ENCODE data around the gene RC3H1. TPM values are rescaled to one million over a fixed set of nuclear protein-coding genes. Genes with fewer than 3 reads are reported as not detected.
"Not testable (repeated sequence)": the region's sequence is repeated elsewhere in the genome, so short reads cannot be mapped to it uniquely, and the experiment has no call there.

RC3H1 gene
- total and polyA plus RNA-seq, 5 experiments from 2014 or later: 5.1 to 56.8 (median 7.2) TPM

DNA sequence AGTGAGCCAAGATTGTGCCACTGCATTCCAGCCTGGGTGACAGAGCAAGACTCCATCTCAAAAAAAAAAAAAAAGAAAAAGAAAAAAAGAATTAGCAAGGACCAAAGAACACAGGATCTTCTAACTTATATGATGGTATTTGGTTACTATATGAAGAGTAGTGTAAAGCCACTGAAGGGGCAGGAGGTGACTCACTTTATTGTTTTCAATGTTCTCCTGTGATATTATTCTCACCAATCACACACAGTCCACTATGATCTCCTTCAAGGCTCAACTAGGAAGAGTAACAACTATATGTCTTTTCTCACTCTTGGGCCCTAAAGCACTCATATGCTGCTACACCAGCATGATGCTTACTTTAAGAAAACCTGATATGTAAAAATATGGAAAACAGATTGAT lies 26.7 kb downstream of the RC3H1 start:
- peaks cover 0 to 55% (median 6%) of the 10 kb centered on the region in 3 donors for H3K36me3 Mint-ChIP-seq
- H3K4me1 Mint-ChIP-seq: peaks cover 13 to 48% (median 39%) of the 10 kb centered on the region in 4 donors
- POLR2A ChIA-PET: no interaction called here
- H3K9me3 Mint-ChIP-seq: no peaks in the 10 kb centered on the region
- ATAC-seq: no peak
- DNase-seq: no peak
- peak overlapping the region in 6 of 10 donors; percentile 31 to 77 (median 54) for H3K27ac Mint-ChIP-seq
- no peaks in the 10 kb centered on the region for H3K27me3 Mint-ChIP-seq
- no peak overlapping the region for H3K4me3 Mint-ChIP-seq

- not testable (repeated sequence) for H3K9me3 Mint-ChIP-seq, H3K27me3 Mint-ChIP-seq, DNase-seq, H3K27ac Mint-ChIP-seq, H3K4me3 Mint-ChIP-seq, ATAC-seq
- Mint-ChIP-seq H3K4me1 (peaks cover 10 to 35% (median 28%) of the 10 kb centered on the region in 4 donors), H3K36me3 (peaks cover 0 to 58% (median 6%) of the 10 kb centered on the region in 3 donors)
- POLR2A ChIA-PET: interaction anchor here (0.6 to 0.7 kb wide), 2 partner anchors 19 to 47 kb away, joined by 3 read pairs; no protein-coding TSS in a partner anchor
These were observed 28.2 kb downstream of the RC3H1 start for GRCh38 chr1:173993948-173994347.

DNA sequence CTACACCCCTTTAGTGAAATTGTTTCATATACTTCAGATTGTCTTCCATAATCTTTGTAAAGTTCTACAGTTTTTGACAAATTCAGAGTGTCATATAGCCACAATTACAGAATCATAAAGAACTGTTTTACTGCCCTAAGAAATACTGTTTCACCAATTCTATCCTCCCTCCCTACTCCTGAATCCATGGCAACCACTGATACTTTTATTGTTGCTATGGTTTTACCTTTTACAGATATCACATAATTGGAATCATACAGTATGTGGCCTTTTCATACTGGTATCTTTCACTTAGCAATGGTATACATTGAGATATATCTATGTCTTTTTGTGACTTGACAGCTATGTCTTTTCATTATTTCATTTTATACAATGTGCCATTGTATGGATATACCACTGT lies 34.1 kb downstream of the RC3H1 start:
- ATAC-seq: no peak
- Mint-ChIP-seq H3K36me3 (peaks cover 0 to 66% (median 8%) of the 10 kb centered on the region in 3 donors), H3K4me1 (peaks cover 0 to 16% (median 10%) of the 10 kb centered on the region in 4 donors), H3K4me3 (no peak overlapping the region), H3K27me3 (no peaks in the 10 kb centered on the region), H3K9me3 (no peaks in the 10 kb centered on the region), H3K27ac (peak overlapping the region in 3 of 10 donors; percentile 8 to 12 (median 12))
- no peak for DNase-seq
- POLR2A ChIA-PET: no interaction called here

DNA sequence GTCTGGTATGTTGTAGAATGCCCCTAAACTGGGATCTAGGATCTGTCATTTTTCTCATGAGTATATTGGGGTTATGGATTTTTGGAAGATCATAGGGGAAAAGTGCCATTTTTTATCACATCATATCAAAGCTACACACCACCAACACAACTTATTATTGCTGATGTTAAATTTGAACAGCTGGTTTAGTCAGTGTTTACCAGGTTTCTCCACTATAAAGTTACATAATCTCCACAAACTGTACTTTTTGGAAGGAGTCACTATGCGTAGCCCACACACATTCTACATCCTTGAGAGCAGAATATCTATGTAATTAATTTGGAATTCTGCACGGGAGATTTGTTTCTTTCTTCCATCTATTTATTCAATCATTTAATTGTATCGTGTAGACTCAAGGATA lies 35.2 kb downstream of the RC3H1 start:
- Mint-ChIP-seq H3K4me3 (no peak overlapping the region), H3K4me1 (peaks cover 0 to 14% (median 8%) of the 10 kb centered on the region in 4 donors), H3K27ac (peak overlapping the region in 5 of 10 donors; percentile 4 to 85 (median 6)), H3K36me3 (peaks cover 0 to 66% (median 6%) of the 10 kb centered on the region in 3 donors), H3K9me3 (no peaks in the 10 kb centered on the region), H3K27me3 (no peaks in the 10 kb centered on the region)
- ATAC-seq: no peak
- POLR2A ChIA-PET: no interaction called here
- DNase-seq: no peak

DNA sequence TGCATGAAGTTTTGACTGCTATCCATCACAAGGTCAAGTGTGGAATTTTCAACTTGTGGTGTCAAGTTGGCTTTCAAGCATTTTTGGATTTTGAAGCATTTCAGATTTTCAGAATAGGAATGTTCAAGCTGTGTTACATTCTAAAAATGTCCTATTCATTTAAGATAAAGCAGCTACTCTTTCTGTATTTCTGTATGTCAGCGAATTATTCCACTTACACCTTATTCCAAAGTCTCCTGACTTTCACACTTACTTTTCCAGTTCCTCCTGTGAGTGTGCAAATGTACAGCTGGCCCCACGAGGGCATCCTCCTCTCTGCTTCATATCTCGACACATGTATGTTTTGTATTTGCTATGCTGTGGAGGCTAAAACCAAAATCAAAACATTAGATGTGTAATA lies 51.9 kb downstream of the RC3H1 start:
- H3K27ac Mint-ChIP-seq: peak overlapping the region in 3 of 10 donors; percentile 42 to 51 (median 45)
- H3K4me3 Mint-ChIP-seq: no peak overlapping the region
- H3K27me3 Mint-ChIP-seq: no peaks in the 10 kb centered on the region
- DNase-seq (no peak), ATAC-seq (no peak)
- peaks cover 0 to 5% (median under 1%) of the 10 kb centered on the region in 4 donors for H3K4me1 Mint-ChIP-seq
- POLR2A ChIA-PET: no interaction called here
- H3K36me3 Mint-ChIP-seq: peaks cover 7 to 77% (median 14%) of the 10 kb centered on the region in 3 donors
- no peaks in the 10 kb centered on the region for H3K9me3 Mint-ChIP-seq

DNA sequence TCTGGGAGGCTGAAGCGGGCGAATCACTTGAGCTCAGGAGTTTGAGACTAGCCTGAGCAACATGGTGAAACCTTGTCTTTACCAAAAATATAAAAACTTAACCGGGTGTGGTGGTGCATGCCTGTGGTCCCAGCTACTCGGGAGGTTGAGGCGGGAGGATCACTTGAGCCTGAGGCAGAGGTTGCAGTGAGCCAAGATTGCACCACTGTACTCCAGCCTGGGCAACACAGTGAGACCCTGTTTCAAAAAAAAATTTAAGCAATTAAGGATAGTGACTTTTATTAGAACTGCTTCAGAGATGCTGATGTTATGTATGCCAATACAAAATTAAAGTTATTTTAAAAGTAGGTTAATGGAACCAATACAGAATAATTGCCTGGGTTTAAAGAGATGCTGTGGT lies 56.3 kb downstream of the RC3H1 start:
- H3K36me3 Mint-ChIP-seq: peaks cover 4 to 80% (median 15%) of the 10 kb centered on the region in 3 donors
- POLR2A ChIA-PET: interaction anchor here (0.7 kb wide), 1 partner anchor 514 kb away, joined by 3 read pairs; no protein-coding TSS in a partner anchor
- H3K9me3 Mint-ChIP-seq, ATAC-seq, H3K27ac Mint-ChIP-seq, H3K27me3 Mint-ChIP-seq, H3K4me1 Mint-ChIP-seq, H3K4me3 Mint-ChIP-seq, DNase-seq: not testable (repeated sequence)

GRCh38 chr1:173963477-173963876 lies 58.7 kb downstream of the RC3H1 start:
- H3K27me3 Mint-ChIP-seq: no peaks in the 10 kb centered on the region
- H3K4me1 Mint-ChIP-seq: peaks cover 0 to 5% (median 2%) of the 10 kb centered on the region in 4 donors
- H3K9me3 Mint-ChIP-seq: no peaks in the 10 kb centered on the region
- DNase-seq (no peak), ATAC-seq (no peak)
- H3K27ac Mint-ChIP-seq: peak overlapping the region in 1 of 10 donors; percentile 4
- H3K4me3 Mint-ChIP-seq: no peak overlapping the region
- peaks cover 8 to 90% (median 17%) of the 10 kb centered on the region in 3 donors for H3K36me3 Mint-ChIP-seq
- POLR2A ChIA-PET: no interaction called here

GRCh38 chr1:173960625-173961024 lies 61.5 kb downstream of the RC3H1 start:
- peak overlapping the region in 3 of 10 donors; percentile 28 to 66 (median 34) for H3K27ac Mint-ChIP-seq
- DNase-seq (no peak), ATAC-seq (no peak)
- H3K27me3 Mint-ChIP-seq: no peaks in the 10 kb centered on the region
- peaks cover 0 to 5% (median 2%) of the 10 kb centered on the region in 4 donors for H3K4me1 Mint-ChIP-seq
- H3K4me3 Mint-ChIP-seq: no peak overlapping the region
- H3K36me3 Mint-ChIP-seq: peaks cover 8 to 87% (median 11%) of the 10 kb centered on the region in 3 donors
- POLR2A ChIA-PET: interaction anchor here (0.5 kb wide), 1 partner anchor 476 kb away, joined by 4 read pairs; no protein-coding TSS in a partner anchor
- no peaks in the 10 kb centered on the region for H3K9me3 Mint-ChIP-seq

DNA sequence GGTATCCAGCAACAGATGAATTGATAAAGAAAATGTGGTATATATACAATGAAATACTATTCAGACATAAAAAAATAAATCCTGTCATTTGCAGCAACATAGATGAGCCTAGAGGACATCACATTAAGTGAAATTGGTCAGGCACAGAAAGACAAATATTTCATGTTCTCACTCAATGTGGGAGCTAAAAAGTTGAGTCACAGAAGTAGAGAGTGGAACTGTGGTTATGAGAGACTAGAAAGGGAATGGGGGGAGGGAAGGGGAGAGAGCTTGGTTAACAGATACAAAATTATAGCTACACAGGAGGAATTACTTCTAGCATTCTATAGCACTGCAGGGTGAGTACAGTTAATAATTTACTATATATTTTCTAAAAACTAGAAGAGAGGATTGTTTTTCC lies 68.0 kb downstream of the RC3H1 start:
- Mint-ChIP-seq H3K36me3 (peaks cover 0 to 87% (median 11%) of the 10 kb centered on the region in 3 donors), H3K27ac (peak overlapping the region in 2 of 10 donors; percentile 40 to 52), H3K27me3 (no peaks in the 10 kb centered on the region), H3K4me1 (peaks cover 0 to 9% (median 5%) of the 10 kb centered on the region in 4 donors), H3K4me3 (no peak overlapping the region), H3K9me3 (no peaks in the 10 kb centered on the region)
- DNase-seq: no peak
- ATAC-seq: no peak
- POLR2A ChIA-PET: no interaction called here

DNA sequence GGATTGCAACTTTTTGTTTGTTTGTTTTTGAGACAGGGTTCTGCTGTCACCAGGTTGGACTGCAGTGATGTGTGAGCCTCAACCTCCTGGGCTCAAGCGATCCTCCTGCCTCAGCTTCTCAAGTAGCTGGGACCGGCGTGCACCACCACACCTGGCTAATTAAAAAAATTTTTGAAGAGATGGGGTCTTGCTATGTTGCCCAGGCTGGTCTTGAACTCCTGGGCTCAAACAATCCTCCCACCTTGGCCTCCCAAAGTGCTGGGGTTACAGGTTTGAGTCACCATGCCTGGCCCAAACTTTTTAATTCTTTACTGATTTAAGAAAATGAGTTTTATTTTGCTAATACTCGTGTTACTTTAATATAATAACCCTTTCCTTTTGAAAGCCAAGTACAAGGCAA lies 73.6 kb downstream of the RC3H1 start:
- no peaks in the 10 kb centered on the region for H3K9me3 Mint-ChIP-seq
- peaks cover 0 to 89% (median 15%) of the 10 kb centered on the region in 3 donors for H3K36me3 Mint-ChIP-seq
- POLR2A ChIA-PET: no interaction called here
- H3K27ac Mint-ChIP-seq: peak overlapping the region in 2 of 10 donors; percentile 35 to 77
- H3K4me1 Mint-ChIP-seq: peaks cover 0 to 6% (median 3%) of the 10 kb centered on the region in 4 donors
- H3K27me3 Mint-ChIP-seq: no peaks in the 10 kb centered on the region
- no peak for ATAC-seq
- no peak overlapping the region for H3K4me3 Mint-ChIP-seq
- no peak for DNase-seq

GRCh38 chr1:173946380-173946921 lies 75.7 kb downstream of the RC3H1 start:
- POLR2A ChIA-PET: interaction anchor here (0.7 kb wide), 2 partner anchors 48 to 527 kb away, joined by 3 read pairs; no protein-coding TSS in a partner anchor
- peaks cover 0 to 3% (median 0%) of the 10 kb centered on the region in 4 donors for H3K4me1 Mint-ChIP-seq
- DNase-seq (no peak), ATAC-seq (no peak)
- H3K27me3 Mint-ChIP-seq: no peaks in the 10 kb centered on the region
- H3K4me3 Mint-ChIP-seq: no peak overlapping the region
- H3K9me3 Mint-ChIP-seq: no peaks in the 10 kb centered on the region
- peaks cover 0 to 90% (median 24%) of the 10 kb centered on the region in 3 donors for H3K36me3 Mint-ChIP-seq
- peak overlapping the region in 4 of 10 donors; percentile 15 to 71 (median 33) for H3K27ac Mint-ChIP-seq

GRCh38 chr1:173937062-173937461 lies 85.1 kb downstream of the RC3H1 start:
- ATAC-seq (no peak), DNase-seq (no peak)
- H3K4me3 Mint-ChIP-seq: no peak overlapping the region
- no peaks in the 10 kb centered on the region for H3K4me1 Mint-ChIP-seq
- peaks cover 4 to 87% (median 18%) of the 10 kb centered on the region in 3 donors for H3K36me3 Mint-ChIP-seq
- H3K27me3 Mint-ChIP-seq: no peaks in the 10 kb centered on the region
- POLR2A ChIA-PET: interaction anchor here (0.6 kb wide), 2 partner anchors 73 to 497 kb away, joined by 3 to 4 read pairs; no protein-coding TSS in a partner anchor
- H3K9me3 Mint-ChIP-seq: no peaks in the 10 kb centered on the region
- peak overlapping the region in 1 of 10 donors; percentile 15 for H3K27ac Mint-ChIP-seq

DNA sequence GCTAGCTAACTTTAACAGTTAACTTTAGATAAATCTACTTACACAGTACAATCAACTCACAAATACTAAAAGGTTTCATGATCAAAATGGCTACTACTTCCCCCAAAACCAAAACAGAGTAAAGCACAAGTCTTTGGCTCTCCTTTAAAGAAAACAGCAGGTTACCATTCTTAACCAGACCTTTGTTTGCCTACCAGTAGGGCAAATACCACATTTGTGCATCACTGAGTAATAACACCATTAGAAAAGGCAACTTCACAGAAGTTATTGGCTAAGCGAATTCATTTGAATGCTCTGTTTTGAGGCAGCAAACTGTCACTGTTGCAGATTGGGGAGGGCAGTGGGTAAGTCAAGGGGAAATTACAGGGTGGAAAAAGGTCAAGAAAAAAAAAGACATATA lies 87.7 kb downstream of the RC3H1 start:
- Mint-ChIP-seq H3K9me3 (no peaks in the 10 kb centered on the region), H3K36me3 (peaks cover 0 to 67% (median 11%) of the 10 kb centered on the region in 3 donors), H3K4me3 (no peak overlapping the region), H3K27ac (peak overlapping the region in 7 of 10 donors; percentile 1 to 73 (median 61)), H3K27me3 (no peaks in the 10 kb centered on the region), H3K4me1 (no peaks in the 10 kb centered on the region)
- DNase-seq (no peak), ATAC-seq (no peak)
- POLR2A ChIA-PET: no interaction called here
